HPDE6-E6E7 (cell line): ENCODE measurements around the gene IFT81.
"Not testable (repeated sequence)": the region's sequence is repeated elsewhere in the genome, so short reads cannot be mapped to it uniquely, and the experiment has no call there.

ENCODE experiments used
- DNase-seq: peaks from one replicate; pipeline ENCODE4 v3.0.0; 2011; ENCODE audit warnings: missing footprints; ENCODE audit errors: extremely low spot score

IFT81 gene, protein sequence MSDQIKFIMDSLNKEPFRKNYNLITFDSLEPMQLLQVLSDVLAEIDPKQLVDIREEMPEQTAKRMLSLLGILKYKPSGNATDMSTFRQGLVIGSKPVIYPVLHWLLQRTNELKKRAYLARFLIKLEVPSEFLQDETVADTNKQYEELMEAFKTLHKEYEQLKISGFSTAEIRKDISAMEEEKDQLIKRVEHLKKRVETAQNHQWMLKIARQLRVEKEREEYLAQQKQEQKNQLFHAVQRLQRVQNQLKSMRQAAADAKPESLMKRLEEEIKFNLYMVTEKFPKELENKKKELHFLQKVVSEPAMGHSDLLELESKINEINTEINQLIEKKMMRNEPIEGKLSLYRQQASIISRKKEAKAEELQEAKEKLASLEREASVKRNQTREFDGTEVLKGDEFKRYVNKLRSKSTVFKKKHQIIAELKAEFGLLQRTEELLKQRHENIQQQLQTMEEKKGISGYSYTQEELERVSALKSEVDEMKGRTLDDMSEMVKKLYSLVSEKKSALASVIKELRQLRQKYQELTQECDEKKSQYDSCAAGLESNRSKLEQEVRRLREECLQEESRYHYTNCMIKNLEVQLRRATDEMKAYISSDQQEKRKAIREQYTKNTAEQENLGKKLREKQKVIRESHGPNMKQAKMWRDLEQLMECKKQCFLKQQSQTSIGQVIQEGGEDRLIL

DNA sequence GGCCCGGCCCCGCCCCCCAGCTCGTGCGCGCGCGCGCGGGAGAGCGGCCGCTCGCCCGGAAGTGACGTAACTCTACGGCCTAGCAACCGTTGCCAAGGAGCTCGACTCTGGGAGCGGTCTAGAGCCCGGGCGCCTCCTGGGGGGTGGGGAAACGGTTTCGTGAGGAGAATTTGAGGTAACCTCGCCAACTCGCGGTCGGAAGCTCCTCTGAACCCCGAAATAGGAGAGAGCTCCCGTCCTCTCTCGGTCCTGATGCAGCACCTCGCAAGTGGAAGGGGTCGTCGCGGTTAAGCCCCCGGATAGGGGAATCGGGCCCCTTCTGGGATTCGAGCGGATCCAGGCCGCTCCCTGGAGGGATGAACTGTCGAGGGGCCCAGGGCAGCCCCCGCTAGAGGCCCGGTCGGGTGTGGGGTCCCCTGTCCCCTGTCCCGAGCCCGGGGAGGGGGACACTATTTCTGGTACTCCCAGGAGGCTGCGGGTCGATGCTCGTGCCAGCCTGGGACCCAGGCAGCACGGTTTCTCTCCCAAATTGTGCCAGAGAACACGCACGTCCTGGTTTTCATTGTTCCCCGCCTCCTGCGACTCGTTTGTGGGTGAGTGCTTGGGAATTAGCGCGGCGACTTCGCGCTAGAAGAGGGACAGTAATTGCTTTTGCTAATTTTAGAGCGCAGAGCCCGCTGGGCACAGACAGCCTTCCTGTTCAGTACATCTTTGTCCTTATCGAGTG lies at the start of gene IFT81:
Gene IFT81 (plus strand): TSS at position 89 of the 727 bp plus-strand sequence. CDS start 3,024 bp downstream, outside the sequence.
- DNase-seq = peak; percentile 95

DNA sequence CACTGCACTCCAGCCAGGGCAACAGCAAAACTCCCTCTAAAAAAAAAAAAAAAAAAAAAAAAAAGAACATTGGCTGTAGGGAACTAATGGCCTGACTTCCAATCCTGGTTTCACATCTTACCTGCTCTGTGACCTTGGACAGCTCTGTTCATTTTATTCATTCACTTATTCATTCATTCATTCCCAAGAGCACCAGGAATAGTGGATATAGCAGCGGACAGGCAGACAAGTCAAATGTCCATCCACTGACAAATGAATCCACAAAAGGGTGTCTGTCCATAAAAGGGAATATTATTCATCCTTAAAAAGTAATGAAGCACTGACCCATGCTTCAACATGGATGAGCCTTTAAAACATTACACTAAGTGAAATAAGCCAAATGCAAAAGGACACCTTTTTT lies 48.3 kb upstream of the IFT81 start:
- DNase-seq = no peak

DNA sequence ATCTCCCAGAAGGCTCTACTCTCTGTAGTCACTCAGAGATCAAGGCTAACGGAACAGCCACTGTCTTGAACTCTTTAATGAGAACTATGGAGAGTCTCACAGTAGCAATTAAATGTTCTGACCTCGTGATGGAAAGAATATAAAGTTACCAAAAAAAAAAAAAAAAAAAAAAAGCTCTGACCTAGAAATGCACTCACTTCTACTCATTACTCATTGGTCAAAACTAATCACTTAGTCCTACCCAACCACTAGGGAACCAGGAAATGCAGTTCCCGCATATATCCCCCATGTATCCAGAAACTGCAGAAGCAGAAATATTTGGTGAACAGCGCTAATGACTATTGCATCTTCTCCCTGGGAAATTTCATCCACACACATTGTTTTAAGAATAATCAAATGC lies 46.4 kb upstream of the IFT81 start:
- no peak for DNase-seq

DNA sequence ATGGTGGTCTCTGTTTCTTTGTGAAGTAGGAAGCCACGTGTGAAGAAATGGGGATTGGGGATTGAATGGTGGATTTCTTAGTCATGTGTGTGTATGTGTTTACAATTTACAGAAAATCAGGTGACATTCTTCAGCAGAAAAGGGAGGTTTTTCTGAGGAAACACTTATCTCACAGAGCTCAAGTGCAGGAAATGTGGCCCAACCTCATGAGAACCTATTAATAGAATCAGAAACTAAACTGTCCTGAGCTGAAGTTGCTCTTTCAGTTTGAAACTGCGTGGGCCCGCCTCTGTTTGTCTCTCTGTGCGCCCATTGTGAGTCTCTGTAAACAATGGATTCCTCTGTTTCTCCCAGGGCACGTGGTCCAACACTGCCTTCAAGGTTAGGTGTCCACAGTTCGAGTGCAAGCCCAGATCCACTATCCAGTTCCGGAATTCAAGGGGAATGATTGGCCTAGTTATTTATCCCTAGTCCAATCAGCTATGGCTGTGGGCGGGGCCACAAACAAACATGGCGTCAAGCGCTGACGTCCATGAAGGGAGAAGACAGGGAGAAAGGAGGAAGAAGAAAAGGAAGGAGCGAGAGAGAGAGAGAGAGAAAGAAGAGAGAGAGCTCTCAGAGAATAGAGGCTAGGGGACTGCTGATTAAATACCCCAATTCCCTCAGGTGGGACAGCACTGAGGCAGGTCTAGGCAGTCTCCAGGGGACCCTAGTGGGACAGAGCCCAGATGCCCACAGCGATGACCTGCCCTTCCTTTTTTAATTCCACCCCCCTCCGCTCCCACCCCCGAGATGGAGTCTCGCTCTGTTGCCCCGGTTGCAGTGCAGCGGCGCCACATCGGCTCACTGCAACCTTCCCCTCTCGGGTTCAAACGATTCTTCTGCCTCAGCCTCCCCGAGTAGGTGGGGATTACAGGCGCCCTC lies 44.4 kb upstream of the IFT81 start:
- no peak for DNase-seq

DNA sequence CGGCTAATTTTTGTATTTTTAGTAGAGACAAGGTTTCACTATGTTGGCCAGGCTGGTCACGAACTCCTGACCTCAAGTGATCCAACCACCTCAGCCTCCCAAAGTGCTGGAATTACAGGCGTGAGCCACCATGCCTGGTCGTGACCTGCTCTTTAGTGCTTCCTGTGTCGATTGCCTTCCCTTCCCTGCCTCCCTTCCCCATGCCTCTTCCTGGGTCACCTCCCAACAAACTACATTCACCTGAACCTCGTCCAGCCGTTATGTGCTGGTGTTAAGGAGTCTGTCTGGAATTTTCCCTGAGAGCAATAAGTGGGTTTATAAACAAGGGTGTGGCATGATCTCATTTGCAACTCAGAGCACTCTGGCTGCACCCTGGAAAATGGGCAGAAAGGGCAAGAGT lies 43.7 kb upstream of the IFT81 start:
- no peak for DNase-seq

DNA sequence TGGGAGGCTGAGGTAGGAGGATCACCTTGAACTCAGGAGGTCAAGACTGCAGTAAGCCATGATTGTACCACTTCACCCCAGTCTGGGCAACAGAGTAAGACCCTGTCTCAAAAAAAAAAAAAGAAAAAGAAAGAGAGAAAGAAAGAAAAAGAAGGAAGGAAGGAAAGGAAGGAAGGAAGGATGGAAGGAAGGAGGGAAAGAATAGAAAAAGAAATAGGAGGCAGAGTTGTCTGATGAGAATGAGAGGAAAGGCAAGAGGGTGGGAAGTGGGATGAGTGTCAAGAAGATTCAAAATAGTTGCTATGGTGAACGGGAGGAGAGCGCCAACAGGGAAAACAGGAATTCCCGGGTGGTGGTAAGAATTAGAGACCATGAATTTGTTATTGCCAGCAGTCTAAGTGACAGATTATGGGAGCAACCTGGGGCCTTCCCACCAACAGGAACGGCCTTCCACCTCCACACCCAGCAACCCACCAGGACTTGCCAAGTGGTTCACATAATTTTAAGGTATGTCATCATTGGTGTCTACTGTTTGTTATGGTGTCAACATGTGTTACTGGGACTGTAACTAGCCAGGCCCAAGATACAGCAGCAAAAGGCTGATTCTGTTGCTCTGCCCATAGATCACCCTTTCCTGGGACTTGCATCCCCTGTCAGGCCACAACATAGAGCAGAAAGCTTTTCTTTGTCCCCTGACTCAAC lies 39.7 kb upstream of the IFT81 start:
- DNase-seq = no peak

DNA sequence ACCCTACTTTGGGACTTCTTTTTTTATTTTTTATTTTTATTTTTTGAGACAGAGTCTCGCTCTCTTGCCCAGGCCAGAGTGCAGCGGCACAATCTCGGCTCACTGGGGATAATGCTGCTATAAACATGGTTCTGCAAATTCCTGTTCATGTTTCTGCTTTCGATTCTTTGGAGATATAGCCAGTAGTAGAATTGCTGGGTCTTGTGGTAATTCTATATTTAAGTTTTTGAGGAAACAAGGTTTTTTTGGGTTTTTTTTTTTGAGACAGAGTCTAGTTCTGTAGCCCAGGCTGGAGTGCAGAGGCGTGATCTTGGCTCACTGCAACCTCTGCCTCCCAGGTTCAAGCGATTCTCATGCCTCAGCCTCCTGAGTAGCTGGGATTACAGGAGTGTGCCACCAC lies 35.9 kb upstream of the IFT81 start:
- not testable (repeated sequence) for DNase-seq

DNA sequence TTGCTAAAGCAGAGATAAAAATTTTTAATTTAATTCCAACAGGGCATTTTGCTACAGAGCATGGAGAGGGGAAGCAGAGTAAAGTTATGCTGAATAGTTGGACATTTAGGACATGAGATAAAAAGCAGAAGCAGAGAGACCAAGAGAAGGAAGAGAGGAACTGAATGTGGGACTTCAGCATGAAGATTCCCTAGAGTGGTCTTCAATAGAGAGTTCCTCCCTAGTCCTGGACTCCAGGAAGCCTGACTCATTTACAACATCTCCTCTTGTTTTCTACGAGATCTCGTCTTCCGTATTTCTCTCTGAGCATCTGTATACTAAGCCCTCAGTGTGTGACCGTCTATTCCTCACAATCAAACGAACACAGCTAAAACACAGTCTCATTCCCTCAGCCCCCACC lies 35.2 kb upstream of the IFT81 start:
- no peak for DNase-seq

DNA sequence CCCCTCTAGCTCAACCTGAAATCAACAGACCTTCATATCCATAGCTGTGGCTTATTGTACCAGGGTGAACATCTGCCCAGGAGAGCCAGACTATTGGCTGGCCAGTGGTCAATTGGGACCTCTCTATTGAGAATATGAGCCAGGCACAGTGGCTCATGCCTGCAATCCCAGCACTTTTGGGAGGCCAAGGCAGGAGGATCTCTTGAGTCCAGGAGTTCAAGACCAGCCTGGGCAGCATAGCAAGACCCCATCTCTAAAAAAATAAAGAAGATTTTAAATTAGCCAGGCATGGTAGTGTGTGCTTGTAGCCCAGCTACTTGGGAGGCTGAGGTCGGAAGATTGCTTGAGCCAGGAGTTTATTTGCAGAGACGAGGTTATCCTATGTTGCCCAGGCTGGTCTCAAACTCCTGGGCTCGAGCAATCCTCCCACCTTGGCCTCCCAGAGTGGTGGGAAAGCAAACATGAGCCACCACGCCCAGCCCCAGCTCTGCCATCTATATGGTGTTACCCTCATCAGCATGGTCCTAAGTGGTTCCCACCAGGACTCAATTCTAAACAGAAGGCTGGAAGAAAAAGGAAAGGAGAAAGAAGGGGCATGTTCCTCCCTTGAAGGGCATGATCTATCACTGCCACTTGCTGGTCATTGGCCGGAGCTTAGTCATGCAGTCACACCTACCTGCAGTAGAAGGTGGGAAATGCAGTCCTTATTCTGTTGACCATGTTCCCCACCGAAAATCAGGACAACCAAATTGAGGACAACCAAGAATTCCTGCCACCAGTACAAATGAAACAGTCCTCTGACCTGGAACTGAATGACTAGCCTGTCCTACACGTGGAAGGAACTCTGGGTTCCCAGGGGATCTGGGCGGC lies 33.7 kb upstream of the IFT81 start:
- DNase-seq = no peak

DNA sequence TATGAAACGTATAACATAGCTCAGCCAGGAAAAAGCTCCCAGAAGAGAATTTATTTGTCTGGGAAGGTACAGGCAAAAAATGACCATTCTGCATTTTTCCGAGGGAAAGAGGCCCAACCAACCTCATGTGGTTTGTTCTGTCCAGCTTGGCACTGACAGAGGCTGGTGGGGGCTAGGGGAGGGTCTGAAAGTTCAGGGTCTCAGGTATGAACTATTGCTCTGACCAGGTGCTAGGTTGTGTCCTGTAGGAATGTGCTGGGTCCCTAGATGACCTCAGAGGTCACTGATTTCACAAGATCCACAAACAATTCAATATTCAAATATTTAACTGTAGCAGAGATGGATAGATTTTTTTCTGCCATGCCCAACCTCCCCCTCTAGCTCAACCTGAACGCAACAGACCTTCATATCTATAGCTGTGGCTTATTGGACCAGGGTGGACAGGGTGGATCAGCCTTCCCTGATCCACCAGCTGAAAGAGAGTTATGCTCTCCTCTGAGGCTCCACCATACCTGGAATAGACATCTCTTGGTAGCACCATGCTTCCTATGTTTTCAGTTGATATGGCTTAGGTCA lies 32.9 kb upstream of the IFT81 start:
- DNase-seq = no peak

DNA sequence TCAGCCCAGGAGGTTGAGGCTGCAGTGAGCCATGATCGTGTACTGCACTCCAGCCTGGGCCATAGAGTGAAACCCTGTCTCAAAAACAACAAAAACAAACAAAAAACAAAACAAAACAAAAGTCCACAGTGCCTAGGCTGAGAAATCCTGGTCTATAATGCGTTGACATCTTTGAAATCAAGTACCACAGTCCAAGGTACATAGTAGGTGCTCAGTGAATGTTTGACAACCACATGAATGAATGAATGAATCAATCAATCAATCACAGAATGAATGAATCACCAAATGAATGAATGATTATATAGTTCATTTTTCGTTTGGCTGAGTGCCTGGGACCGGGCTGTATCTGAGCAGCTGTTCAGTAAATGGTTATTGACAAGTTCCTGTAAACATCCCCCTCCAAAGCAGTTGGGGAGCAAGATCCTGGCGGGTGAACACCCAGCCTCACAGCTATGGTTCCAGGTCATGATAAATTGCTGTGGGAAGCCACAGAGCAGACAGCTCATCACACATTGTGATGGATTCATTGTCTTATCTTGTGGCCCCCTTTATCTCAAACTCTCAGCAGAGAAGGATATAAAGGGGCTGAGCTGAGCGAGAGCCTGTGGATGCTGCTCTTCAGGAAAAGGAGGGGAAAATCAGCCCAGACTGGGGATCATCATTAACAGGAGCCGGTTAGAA lies 30.4 kb upstream of the IFT81 start:
- no peak for DNase-seq

DNA sequence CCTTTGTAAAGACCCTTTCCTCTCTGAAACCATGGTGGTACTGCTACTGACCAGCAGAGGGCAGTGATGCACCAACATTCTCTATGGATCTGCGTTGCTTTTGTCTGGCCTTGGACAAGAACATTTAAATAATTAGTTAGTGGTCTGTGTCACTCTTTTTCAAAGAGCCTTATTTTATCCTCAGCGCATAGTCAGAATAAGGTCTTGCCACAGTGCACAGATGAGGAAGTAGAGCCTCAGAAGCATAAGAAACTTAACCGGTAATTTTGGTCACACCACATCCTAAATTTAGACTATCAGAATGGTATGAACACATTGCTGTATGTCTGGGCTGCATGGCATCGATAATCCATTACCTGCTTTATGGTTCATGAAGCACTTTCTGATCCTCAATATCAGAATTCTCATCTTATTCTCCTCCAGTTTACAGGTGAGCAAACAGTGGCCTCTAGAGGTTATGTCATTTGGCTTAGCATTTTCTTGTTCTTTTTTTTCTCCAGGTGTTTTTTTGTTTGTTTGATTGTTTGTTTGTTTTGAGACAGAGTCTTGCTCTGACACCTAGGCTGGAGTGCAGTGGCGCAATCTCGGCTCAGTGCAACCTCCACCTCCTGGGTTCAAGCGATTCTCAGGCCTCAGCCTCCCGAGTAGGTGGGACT lies 23.7 kb upstream of the IFT81 start:
- peak; percentile 40 for DNase-seq

DNA sequence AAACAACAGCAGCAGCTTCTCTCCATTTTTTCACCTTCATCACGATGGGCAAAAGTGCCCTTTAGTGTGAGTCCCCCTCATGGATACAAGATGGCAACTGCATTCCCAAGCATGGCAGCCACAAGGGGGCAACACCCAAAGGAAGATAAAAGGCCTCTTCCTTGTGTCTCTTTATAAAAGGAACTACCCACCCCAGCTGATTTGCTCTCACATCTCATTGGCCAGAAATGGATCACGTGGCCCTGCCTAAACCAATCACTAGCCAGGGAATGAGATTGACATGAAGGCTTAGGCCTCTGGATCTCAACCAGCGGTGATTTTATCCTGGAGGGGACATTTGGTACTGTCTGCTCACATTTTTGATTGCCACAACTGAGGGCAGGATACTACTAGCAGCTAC lies 21.9 kb upstream of the IFT81 start:
- DNase-seq = peak; percentile 64

DNA sequence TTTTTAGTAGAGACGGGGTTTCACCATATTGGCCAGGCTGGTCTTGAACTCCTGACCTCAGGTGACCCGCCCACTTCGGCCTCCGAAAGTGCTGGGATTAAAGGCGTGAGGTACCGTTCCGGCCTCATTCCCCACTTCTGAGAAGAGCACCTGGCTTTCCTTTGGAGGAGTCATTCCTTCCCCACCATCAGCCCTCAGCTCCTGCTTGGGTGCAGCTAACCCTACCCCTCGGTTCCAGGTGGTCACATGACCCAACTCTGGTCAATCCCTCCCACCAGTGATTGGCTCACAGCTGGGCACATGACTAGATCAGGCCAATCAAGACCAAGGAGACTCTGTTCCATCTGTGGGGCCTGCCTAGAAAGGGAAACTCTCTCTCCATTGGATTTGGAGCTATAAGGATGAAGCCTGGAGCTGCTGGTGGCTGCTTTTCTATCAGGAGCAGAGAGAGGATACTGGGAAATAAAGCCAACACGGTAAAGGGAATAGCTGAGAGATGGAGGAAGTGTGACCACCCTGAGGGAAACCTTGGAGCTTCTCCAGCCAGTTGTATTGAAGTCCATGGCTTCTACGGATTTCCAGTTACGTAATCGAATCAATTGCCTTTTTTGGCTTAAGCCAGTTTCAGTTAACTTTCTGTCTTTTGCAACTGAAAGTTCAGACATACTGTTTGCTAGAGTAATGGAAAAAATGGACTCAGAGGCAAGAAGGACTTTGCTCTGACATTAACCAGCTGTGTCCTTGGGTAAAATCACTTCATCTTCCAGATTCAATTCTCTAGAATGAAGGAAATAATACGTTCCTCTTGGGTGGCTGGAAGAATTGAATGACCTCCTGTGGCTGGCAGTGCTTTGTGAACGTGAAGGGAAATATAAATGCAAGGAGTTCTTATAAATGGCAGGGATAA lies 19.7 kb upstream of the IFT81 start:
- DNase-seq = no peak

DNA sequence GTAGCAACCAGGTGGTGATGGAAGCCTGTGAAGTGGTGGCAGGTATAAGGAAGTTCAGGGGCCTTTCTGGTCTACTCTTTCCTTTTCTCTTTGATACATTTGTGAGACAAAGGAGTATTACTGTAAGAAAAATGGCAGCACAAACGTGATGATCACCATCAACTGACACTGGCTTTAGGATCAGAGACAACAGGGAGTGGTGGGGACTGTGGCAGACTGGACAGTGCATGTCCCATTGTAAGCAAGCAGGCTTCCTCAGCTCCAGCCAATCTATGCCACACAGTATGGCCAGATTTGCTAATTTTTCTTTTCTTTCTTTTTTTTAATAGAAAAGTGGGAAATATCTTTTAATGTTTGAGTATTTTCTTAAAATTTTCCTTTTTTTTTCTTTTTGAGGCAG lies 19.0 kb upstream of the IFT81 start:
- no peak for DNase-seq

DNA sequence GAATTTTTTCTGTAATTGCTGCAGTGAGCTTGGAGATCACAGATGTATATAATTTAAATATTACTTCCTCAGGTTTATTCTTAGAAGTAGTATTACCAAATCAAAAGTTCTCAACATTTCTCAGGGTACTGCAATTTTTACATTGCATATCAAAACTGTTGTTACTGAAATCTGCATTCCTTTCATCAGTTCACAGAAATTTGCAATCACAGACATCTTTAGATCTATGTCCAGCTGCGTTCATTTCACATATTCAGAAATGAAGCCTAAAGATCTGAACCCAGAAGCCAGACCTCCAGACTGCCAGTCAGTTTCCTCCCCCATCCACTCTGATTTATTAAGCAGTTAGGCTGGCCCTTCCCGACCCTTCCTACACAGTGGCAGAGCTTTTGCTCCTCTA lies 18.2 kb upstream of the IFT81 start:
- DNase-seq = no peak
